GM18519 (cell line): ENCODE results near the gene KRI1.

Source experiments
- ATAC-seq: cut with Tn5 transposase; IDR thresholded peaks from one replicate; pipeline ENCODE4 v1.9.1; 2021; ENCODE audit warnings: mild to moderate bottlenecking, moderate library complexity; ENCODE audit not compliant: unreplicated experiment, low FRiP score

Gene KRI1

GRCh38 chr19:10565567-10566407, at the start of gene KRI1:
Gene KRI1, minus strand, starts transcription at chr19:10566010. Its CDS starts 11 bp downstream, at chr19:10565999.
- peak; percentile 31 for ATAC-seq

- ATAC-seq, result no peak
Observed at GRCh38 chr19:10612499-10613119, 46.8 kb upstream of the KRI1 start.

GRCh38 chr19:10611907-10612306, 46.1 kb upstream of the KRI1 start:
- ATAC-seq, result no peak

GRCh38 chr19:10604460-10604980, 38.7 kb upstream of the KRI1 start:
- no peak for ATAC-seq

- ATAC-seq, result no peak
Observed at GRCh38 chr19:10603873-10604459, 38.2 kb upstream of the KRI1 start.

- ATAC-seq, result no peak
Observed at GRCh38 chr19:10603084-10603872, 37.5 kb upstream of the KRI1 start.

GRCh38 chr19:10602330-10603083, 36.7 kb upstream of the KRI1 start:
- peak; percentile 41 for ATAC-seq

- no peak for ATAC-seq
Observed at GRCh38 chr19:10601999-10602329, 36.2 kb upstream of the KRI1 start.

GRCh38 chr19:10600149-10600548, 34.3 kb upstream of the KRI1 start:
- ATAC-seq, result no peak

- ATAC-seq, result no peak
Observed at GRCh38 chr19:10593820-10594637, 28.2 kb upstream of the KRI1 start.

GRCh38 chr19:10593148-10593547, 27.3 kb upstream of the KRI1 start:
- no peak for ATAC-seq

GRCh38 chr19:10587839-10588150, 22.0 kb upstream of the KRI1 start:
- ATAC-seq, result no peak

- no peak for ATAC-seq
Observed at GRCh38 chr19:10587022-10587838, 21.4 kb upstream of the KRI1 start, which contains the start of gene AP1M2. Gene AP1M2, minus strand, starts transcription at chr19:10587312. Its CDS starts 81 bp downstream, at chr19:10587231.

GRCh38 chr19:10586396-10586795, 20.6 kb upstream of the KRI1 start:
- no peak for ATAC-seq

- no peak for ATAC-seq
Observed at GRCh38 chr19:10583036-10583776, 17.4 kb upstream of the KRI1 start.

GRCh38 chr19:10582091-10582490, 16.3 kb upstream of the KRI1 start:
- ATAC-seq, result no peak

GRCh38 chr19:10580979-10581631, 15.3 kb upstream of the KRI1 start:
- no peak for ATAC-seq
